AG08396 (cell line): ENCODE results near the gene FLOT1.

Source experiments
- DNase-seq: peaks from one replicate; pipeline ENCODE4 v3.0.0; 2012; ENCODE audit warnings: low spot score, mixed read lengths

Gene FLOT1

DNA sequence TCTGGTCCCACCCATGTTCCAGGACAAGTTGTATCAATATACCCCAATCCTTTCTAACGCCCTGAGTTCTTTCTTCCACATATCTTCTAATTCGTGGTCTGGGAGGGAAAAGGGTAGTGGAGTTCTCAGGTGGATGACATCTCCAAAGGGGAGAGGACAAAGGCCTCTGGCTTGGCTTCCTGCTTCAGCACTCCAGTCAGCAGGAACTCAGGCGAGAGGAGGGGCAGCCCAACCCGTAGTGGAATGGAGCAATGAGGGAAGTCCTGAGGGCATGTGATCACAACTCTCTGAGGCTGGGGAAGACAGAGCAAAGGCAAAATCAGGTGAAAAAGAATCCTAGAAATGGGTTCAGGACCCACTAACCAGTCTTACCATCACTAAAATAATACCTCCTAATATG, 42.1 kb downstream of the FLOT1 start:
- no peak for DNase-seq

DNA sequence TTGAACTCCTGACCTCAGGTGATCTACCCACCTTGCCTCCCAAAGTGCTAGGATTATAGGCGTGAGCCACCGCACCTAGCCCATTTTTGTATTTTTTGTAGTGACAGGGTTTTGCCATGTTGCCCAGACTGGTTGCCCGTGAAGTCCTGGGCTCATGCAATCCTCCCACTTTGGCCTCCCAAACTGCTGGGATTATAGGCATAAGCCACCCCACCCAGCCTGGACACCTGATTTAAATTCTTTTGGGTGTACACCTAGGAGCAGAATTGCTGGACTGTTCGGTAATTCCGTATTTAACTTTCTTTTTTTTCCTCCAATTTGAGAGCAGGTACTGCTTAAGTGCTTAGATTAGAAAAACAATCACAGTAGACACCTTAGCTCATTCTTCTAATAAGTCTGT, 46.1 kb downstream of the FLOT1 start:
- DNase-seq: no peak

- DNase-seq: no peak
Observed at GRCh38 chr6:30691208-30691847, 51.2 kb downstream of the FLOT1 start.

- DNase-seq: peak; percentile 91
Observed at GRCh38 chr6:30690403-30691207, 51.9 kb downstream of the FLOT1 start, which contains the start of gene NRM. Gene NRM (minus strand): TSS chr6:30690984. CDS start chr6:30690974, 10 bp downstream.

- no peak for DNase-seq
Observed at GRCh38 chr6:30689985-30690384, 52.5 kb downstream of the FLOT1 start.

DNA sequence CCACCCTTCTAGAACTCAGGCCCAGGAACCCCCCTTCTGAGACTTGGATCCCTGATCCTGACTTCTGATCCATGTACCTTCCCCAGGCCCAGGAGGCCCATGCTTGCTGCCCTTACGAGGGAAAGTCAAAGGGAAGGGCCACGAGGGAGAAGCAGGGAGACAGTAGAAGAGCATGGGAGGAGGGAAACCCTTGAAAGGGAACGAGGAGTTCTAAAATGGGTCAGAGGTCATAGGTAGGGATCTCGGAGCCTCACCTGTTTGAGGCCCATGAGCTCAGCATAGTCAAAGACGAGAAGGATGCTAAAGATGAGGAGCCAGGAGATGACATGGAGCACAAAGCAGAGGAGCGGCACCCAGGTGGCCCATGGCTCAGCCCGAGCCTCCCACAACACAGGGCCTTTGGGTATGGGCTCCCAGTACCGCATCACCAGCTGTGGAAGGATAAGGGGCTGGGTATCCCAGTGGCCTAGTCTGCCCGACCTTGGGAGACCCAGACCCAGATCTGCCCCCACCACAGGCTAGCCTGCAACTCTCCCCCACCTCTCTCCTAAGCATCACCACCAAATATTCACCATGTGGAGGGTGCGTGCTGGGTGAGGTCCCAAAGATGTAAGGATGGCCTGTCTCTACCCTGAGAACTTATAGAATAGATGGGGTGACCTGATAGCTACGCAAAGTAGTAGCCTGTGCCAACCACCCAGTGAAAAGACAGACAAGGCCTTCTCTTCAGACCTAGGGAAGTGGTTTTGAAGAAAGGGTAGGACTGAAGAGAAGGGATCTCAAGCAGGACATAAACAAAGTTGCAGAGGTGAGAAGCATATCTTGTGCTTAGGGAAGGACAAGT, 53.2 kb downstream of the FLOT1 start:
- DNase-seq: no peak

DNA sequence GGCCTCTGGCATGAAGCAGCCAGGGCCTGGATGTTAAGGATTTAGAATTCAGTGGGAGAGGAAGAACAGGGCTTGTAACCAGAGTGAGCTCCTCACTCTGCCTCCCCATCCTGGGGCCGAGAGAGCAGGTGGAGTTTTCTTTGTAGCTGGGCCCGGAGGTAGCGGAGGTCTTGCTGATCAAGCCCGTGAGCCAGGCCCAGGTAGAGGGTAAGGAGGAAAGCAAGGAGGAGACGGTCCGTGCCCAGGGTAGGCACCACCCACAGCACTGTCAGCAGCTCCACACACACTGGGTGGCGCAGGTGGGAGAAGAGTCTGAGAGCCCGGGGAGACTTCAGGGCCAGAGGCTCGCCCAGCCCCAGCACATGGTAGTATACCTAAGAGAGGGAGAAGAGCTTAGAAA, 53.9 kb downstream of the FLOT1 start:
- DNase-seq: no peak

DNA sequence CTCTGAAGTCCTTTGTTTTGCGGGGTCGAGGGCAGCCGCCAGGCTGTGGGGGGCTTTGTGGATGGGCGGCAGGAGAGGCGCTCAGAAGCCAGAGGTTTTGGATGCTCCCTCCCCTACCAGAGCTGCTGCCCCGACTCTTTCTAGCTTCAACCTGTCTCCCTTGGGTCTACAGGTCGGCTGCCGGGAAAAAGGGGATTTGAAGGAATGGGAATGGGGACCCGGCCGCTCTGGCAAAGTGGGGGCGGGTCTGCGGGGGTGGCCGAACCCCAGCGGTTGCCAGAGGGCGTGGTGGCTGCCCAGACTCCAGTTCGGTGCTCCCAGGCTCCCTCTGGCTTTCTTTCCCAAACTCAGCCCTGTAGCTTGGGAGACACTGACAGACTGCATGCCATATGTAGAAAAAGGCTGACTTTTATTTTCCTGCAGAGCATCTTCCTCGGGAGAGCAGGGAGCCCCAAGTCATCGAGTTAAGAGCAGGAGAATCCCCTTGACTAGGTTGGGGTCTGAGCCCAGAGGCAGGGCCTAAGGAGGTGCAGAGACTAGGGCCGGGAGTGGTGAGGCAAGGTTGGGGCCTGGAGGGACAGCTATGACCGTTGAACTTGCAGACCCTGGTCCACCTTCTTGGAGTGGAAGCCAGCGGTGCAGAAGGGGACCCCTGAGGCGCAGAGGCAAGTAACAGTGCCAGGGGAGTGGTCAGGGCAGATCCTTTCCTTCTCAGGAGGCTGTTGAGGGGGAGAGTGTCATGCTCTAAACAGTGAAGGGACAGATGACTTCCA, 54.6 kb downstream of the FLOT1 start:
- peak; percentile 41 for DNase-seq

DNA sequence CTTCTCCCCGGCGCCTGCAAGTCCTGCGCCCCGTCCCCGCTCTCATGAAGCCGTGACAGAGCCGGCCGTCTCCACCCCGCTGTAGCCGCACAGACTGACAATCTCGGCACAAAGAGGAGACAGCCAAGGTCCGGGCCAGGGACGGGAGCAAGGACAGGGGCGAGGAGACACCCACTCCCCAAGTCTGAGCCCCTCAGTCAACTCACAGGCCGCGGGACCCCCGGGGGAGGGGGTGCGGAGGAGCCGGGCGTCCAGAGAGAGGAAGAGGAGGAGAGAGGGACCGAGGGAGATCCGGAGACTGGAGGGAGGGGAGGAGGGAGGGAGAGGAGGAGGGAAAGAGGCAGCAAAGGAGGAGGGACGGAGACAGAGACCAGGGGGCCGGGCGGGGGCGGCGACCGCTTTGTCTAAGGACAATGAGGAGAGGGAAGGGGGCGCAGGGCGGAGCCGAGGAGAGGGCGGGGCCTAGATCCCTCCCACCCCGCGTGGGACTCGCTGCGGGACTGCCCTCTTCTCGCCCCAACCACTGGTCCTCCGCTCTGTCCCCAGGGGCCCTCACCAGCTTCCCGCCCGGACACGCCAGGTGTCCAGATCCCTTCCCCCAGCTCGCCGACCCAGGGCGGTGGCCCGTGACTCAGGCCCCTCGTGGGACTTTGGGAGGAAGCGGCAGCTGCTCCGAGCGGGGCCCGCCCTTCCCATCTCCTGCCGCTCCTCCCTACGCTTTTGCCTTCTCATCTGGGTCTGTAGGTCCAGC, 55.4 kb downstream of the FLOT1 start:
- DNase-seq: peak; percentile 92

DNA sequence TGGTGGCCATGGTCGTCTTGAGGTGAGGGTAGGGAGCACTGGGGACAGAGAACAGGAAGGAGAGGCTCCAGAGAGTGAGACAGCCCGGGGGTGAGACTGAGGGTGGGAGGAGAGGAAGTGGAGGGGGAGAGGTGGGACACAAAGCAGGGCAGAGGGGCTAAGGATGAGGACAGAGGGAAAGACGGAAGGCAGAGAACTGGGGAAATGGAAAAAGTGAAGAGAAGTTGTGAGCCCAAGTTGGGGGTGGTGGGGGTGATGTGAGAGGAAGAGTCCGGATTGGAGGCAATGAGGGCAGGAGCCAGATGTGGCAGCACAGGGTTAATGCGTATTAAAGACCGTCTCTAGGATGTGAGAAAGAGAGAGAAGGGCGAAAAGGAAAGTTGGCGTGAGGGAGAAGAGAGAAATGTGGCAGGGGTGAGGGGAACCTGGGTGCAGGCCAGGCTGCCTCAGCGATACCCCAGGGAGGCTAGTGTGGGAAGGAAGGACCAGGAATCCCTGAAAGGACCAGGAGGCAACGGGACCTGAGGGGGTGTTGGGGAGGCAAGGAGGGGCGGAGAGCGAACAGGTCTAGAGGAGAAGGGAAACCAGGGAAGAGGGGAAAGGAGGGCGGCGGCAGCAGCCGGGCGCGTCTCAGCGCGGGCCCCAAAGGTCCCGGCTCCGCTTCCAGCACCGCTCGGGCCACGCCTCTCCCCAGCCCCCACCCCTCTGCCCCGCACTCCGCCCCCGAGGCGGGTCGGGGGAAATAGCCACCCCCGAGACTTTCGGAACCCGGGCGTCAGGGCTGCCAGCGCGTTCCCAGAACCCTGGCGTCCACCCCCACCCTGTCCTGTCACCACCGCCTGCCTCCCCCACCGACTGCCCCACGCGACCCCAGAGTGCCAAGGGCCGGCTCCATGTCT, 56.2 kb downstream of the FLOT1 start, which contains the start of gene PPP1R18:
TSS of gene PPP1R18 (minus strand) at position 637 of the 899 bp plus-strand sequence. CDS start at position 10, 627 bp downstream.
- peak; percentile 75 for DNase-seq

- DNase-seq: peak; percentile 18
Observed at GRCh38 chr6:30685157-30686008, 57.1 kb downstream of the FLOT1 start.

DNA sequence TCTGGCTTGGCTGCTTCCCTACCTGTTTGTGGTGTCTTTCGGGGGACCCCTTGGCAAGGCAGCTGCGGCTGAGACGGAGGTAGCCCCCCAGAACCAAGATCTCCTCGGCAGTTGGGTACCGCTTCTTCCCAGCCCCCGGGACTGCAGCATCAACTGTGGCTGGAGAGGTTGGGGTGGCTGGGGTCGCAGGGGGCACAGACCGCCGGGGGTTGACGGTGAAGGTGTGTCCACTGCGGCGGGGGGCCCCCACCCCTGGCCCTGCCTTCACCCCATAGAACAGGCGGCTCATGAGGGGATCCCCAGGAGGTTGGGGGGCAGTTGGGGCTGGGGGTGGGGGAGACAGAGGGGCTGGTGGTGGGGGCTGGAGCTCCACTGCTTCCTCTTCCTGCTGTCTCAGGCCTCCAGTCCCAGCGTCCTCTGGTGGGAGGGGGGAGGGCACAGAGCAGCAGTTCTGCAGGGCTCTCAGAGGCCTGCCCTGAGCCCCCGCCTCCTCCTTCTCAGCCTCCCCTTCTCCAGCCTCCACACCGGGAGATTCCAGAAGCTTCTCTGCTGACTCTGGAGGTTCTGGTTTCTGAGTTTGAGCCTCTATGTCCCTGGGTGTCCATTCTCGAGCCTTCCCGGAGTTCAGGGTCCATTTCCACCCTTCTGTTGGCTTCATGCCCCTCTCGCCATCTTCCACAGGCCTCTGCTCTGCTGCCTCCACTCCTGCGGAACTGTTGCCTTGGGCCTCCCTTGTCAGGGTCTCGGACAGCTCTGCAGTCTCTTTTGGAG, 57.9 kb downstream of the FLOT1 start:
- peak; percentile 2 for DNase-seq

DNA sequence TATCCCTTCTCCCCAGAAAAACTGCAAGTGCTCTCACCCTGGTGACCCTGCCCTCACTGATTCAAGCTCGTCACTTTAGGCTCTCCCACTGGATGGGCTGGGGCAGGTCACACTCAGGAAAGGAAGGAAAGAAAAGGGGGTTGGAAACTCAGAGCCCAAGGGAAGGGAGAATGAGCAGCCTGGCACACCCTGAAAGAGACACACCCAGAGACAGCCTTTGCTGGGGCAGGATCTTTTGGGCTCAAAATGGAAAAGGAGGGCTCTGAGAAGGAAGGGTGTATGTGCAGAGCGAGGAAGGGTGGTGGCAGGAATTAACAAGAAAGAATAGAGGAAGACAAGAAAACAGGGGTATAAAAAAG, 58.5 kb downstream of the FLOT1 start:
- no peak for DNase-seq

GRCh38 chr6:30683183-30683979, 59.1 kb downstream of the FLOT1 start:
- no peak for DNase-seq

GRCh38 chr6:30682143-30683117, 60.1 kb downstream of the FLOT1 start:
- peak; percentile 90 for DNase-seq

DNA sequence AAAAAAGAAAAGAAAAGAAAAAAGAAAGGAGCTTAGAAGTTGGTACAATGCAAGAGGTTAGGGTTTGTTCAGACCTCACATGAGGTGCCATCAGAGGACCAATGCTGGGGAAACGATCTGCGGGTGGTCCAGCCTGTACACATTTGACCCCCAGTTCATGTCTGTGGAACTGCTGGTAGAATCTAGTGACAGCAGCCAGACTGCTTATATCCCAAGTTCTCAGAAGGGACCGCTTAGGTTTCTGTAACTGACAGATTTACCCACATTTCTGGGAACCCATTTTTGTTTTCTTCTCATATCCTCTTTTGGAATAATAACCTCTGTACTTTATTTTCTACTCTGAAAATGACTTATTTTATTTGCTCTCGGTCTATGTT, 60.7 kb downstream of the FLOT1 start:
- DNase-seq: no peak
